C4-2B (cell line): ENCODE results near the gene DNAJA2.
A peak's percentile ranks its signal among the peaks of the same experiment; 100 is the strongest.

Experiments used
- H3K27ac ChIP-seq: fragments of 450-650 bp; 2 replicates; pipeline ENCODE4 v1.5.1; 2017
- ZFX ChIP-seq: fragments of 450-650 bp; IDR thresholded peaks from 2 replicates; pipeline ENCODE4 v1.6.1; 2017
- TF ChIP-seq, protein P1 (sequence below): fragments of 450-650 bp; conservative IDR thresholded peaks from 2 replicates; pipeline ENCODE4 v1.5.1; 2017; ENCODE audit warnings: mild to moderate bottlenecking

The DNAJA2 gene

GRCh38 chr16:46918905-46919792 lies 54.3 kb downstream of the DNAJA2 start:
- TF ChIP-seq, protein P1, sequence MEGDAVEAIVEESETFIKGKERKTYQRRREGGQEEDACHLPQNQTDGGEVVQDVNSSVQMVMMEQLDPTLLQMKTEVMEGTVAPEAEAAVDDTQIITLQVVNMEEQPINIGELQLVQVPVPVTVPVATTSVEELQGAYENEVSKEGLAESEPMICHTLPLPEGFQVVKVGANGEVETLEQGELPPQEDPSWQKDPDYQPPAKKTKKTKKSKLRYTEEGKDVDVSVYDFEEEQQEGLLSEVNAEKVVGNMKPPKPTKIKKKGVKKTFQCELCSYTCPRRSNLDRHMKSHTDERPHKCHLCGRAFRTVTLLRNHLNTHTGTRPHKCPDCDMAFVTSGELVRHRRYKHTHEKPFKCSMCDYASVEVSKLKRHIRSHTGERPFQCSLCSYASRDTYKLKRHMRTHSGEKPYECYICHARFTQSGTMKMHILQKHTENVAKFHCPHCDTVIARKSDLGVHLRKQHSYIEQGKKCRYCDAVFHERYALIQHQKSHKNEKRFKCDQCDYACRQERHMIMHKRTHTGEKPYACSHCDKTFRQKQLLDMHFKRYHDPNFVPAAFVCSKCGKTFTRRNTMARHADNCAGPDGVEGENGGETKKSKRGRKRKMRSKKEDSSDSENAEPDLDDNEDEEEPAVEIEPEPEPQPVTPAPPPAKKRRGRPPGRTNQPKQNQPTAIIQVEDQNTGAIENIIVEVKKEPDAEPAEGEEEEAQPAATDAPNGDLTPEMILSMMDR, result no peak
- no peak for TF ChIP-seq ZFX
- H3K27ac ChIP-seq, result peak overlapping the region; percentile 79

DNA sequence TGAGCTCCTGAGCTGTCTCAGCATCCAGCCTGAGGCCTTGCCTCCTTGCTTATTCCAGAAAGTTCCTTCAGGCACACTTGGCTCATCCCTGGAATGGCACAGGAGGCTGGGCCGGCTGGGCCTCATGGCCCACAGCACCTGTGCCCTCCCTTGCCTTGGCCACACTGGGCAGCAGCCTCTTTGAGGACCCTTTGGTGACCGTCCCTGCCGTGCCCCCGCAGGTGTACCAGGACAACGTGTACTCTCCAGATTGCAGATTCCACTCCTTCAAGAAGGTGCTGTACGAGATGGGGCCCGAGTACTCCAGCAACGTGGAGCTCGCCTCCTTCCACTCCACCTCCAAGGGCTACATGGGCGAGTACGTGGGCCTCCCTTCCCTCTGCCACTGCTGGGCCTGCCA lies 55.1 kb downstream of the DNAJA2 start:
- peak overlapping the region; percentile 79; the same call in 1 of the 2 replicates for H3K27ac ChIP-seq
- TF ChIP-seq, protein P1, result no peak
- TF ChIP-seq ZFX, result no peak

DNA sequence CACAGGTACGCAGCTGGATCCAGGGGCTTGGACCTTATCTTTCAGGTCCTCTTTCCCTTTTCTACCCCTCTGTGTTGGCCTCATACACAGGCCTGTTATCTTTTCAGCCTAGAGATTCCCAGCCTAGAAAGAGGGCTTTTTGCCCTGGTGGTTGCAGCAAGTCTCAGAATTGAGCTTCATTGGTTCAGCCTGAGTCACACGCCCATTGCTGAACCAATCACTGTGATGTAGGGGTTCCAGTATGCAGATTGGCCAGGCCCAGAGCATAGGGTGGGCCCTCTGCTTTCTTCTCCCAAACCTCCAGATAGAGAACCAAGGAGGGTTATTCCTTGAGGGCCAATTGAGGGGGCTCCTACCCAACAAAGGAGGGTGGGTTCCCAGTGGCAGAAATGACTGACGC lies 56.5 kb downstream of the DNAJA2 start:
- no peak overlapping the region for H3K27ac ChIP-seq
- TF ChIP-seq, protein P1, result no peak
- no peak for TF ChIP-seq ZFX

GRCh38 chr16:46915483-46916025 lies 57.9 kb downstream of the DNAJA2 start:
- no peak for TF ChIP-seq ZFX
- TF ChIP-seq, protein P1, result no peak

GRCh38 chr16:46914556-46915201 lies 58.8 kb downstream of the DNAJA2 start:
- H3K27ac ChIP-seq, result no peak overlapping the region
- TF ChIP-seq, protein P1, result no peak
- no peak for TF ChIP-seq ZFX

More at GRCh38 chr16:46915483-46916025, 57.9 kb downstream of the DNAJA2 start:
- H3K27ac ChIP-seq, result no peak overlapping the region

- TF ChIP-seq, protein P1, result no peak
- TF ChIP-seq ZFX, result no peak
- no peak overlapping the region for H3K27ac ChIP-seq
Observed at GRCh38 chr16:46911650-46912049, 61.8 kb downstream of the DNAJA2 start.

- H3K27ac ChIP-seq, result no peak overlapping the region
- no peak for TF ChIP-seq ZFX
- TF ChIP-seq, protein P1, result no peak
Observed at GRCh38 chr16:46911038-46911437, 62.4 kb downstream of the DNAJA2 start.
